ENCODE results near the gene EXOC4.

Gene EXOC4

DNA sequence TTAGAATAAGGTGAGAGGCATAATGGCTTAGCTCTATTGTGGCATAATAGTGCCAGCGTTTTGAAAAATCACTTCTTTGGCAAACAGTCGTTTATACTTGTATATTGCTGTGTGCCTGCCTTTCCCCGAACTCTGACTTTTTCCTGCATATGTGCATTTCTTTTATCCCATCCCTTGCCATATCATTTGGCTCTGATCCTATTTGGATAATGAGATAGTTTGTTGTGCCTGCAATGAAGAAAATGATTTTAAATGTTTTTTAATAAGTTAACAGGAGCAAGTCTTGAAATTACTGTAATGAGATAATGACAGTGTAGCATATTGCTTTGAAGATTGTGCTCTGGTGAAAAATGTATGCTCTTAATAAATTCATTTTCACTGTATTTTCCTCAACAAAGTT, 586.2 kb downstream of the EXOC4 start:
- DNase-seq (ENCODE audit: low read depth) = no peak
- TF ChIP-seq, protein P1, sequence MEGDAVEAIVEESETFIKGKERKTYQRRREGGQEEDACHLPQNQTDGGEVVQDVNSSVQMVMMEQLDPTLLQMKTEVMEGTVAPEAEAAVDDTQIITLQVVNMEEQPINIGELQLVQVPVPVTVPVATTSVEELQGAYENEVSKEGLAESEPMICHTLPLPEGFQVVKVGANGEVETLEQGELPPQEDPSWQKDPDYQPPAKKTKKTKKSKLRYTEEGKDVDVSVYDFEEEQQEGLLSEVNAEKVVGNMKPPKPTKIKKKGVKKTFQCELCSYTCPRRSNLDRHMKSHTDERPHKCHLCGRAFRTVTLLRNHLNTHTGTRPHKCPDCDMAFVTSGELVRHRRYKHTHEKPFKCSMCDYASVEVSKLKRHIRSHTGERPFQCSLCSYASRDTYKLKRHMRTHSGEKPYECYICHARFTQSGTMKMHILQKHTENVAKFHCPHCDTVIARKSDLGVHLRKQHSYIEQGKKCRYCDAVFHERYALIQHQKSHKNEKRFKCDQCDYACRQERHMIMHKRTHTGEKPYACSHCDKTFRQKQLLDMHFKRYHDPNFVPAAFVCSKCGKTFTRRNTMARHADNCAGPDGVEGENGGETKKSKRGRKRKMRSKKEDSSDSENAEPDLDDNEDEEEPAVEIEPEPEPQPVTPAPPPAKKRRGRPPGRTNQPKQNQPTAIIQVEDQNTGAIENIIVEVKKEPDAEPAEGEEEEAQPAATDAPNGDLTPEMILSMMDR (IDR thresholded peaks at IDR 0.05; ENCODE audit: low read length, missing control alignments) = no peak
- no peak overlapping the region for H3K4me3 ChIP-seq (replicated peaks; ENCODE audit: low read depth, low read length)

DNA sequence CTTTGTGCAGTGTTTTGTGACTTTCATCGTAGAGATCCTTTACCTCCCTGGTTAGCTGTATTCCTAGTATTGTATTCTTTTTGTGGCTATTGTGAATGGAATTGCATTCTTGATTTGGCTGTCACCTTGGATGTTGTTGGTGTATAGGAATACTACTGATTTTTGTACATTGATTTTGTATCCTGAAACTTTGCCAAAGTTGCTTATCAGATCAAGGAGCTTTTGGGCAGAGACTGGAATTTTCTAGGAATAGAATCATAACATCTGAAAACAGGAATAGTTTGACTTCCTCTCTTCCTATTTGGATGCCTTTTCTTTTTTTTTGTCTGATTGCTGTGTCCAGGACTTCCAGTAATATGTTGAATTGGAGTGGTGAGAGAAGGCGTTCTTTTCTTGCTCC, 590.5 kb downstream of the EXOC4 start:
- no peak overlapping the region for H3K4me3 ChIP-seq (replicated peaks; ENCODE audit: low read depth, low read length)
- TF ChIP-seq, protein P1 (IDR thresholded peaks at IDR 0.05; ENCODE audit: low read length, missing control alignments) = no peak
- DNase-seq (ENCODE audit: low read depth) = no peak

DNA sequence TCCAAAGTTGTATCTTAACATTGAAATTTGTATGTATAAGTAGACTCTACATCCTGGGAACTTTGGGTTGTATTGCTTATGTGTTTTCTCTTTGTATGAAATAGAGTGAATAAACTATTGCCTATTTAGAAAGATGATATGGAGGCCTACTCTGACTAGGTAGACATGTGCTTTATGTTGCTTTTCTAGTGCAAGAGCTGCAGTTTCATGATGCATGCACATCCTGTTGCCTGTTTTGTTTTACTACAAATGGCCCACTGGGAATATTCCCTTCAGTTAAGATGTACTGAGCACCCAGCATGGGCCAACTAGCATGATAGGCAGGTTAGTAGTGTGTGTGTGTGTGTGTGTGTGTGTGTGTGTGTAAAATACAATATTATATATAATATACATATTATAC, 592.1 kb downstream of the EXOC4 start:
- TF ChIP-seq, protein P1 (IDR thresholded peaks at IDR 0.05; ENCODE audit: low read length, missing control alignments) = no peak
- no peak overlapping the region for H3K4me3 ChIP-seq (replicated peaks; ENCODE audit: low read depth, low read length)
- no peak for DNase-seq (ENCODE audit: low read depth)

DNA sequence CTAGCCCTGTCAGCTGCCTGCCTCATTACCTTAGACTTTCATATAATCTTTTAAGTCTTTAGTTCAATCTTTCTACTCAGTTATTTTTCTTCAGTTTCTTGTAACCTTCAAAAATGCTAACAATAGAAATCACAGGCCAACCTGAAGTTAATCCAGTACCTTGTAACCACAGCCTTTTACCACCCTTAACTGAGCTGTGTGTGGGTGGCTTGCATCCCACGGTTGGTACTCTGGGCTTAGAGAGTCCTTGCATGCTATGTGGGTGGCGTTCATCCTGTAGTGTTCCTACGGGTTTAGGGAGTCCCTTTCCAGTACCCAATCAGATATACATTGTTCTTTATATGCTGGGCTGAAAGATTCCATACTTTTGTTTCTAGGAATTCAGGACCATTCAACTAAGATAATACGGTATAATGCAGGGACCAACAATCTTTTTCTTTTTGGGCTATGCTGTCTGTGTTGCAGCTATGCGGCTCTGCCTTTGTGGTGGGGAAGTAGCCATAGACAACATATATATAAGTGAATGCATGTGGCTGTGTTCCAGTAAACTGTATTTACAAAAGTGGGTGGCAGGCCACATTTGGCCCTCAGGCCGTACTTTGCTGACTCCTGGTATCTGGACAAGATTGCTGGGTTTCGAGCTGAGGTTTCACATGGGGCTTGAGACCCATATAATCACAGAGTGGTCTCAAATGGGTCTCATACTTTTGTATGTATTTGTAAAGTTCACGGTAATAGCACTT, 593.5 kb downstream of the EXOC4 start:
- DNase-seq (ENCODE audit: low read depth) = no peak
- no peak overlapping the region for H3K4me3 ChIP-seq (replicated peaks; ENCODE audit: low read depth, low read length)
- TF ChIP-seq, protein P1 (IDR thresholded peaks at IDR 0.05; ENCODE audit: low read length, missing control alignments) = no peak

DNA sequence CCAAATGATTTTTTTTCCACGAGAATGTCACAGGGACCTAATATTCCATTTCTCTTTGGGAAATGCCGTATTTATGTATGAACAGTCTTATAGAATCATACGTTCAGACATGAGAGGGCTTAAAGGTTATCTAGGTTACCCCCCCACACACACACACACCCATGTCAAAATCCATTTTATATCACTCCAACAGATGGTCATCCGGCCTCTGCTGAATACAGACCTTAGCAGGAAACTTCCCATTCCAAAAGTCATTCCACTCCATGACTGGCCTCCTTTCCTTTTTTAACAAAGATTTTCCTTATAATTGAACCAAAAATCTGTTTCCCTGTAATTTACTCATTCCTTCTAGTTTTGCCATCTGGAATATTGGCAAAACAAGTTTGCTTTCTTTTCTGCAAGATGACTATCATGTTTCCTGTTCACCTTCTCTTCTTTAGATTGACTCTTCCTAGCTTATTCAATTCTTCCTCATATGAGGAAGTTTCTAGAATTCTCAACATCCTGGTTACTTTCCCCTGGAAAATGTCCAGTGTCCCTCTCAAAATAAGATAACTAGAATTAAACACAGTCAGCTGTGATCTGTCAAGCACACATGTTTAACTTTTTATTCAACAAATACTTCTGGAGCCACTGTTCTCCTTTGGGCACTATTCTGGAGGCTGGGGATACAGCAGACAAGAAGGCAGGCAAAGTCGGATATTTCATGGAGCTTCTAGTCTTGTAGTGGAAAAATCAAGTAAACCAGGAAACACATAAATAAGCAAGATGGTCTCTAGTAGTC, 597.8 kb downstream of the EXOC4 start:
- DNase-seq (ENCODE audit: low read depth) = no peak
- H3K4me3 ChIP-seq (replicated peaks; ENCODE audit: low read depth, low read length) = no peak overlapping the region
- TF ChIP-seq, protein P1 (IDR thresholded peaks at IDR 0.05; ENCODE audit: low read length, missing control alignments) = no peak

DNA sequence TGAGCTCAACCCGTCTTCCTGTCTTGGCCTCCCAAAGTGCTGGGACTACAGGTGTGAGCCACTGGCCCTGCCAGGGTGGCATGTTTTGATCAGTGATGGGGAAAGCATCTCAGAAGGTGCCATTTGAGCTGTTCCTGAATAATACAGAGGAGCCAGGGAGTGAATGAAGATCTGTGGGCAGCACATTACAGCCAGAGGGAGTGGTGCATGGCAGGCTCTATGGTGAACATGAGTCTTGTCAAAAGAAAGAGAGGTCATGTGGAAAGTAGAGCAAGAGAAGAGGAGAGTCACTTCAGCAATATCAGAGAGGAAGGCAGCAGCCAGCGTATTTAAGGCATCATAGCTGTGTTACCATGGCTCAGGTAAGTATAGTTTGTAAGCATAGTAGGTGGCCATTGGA, 598.5 kb downstream of the EXOC4 start:
- no peak overlapping the region for H3K4me3 ChIP-seq (replicated peaks; ENCODE audit: low read depth, low read length)
- TF ChIP-seq, protein P1 (IDR thresholded peaks at IDR 0.05; ENCODE audit: low read length, missing control alignments) = no peak
- no peak for DNase-seq (ENCODE audit: low read depth)
